Spleen (tissue), 11 donors: Measurements from ENCODE around the gene CAMTA2. TPM values are rescaled to one million over a fixed set of nuclear protein-coding genes. Genes with fewer than 3 reads are reported as not detected.

Source experiments
- DNase-seq: peaks from one replicate; pipeline ENCODE4 v3.0.0-alpha.2; 2020
- H3K27ac ChIP-seq, 8 donors: fragments of 200-600 bp; sonication (generic) in 7 of 8; 1 replicate in 4 of 8; 2 replicates in 4 of 8; pipeline versions ENCODE4 v1.5.0 to v1.8.0; 2016 to 2021; ENCODE audit warnings: inconsistent platforms in 4 of 8, mild to moderate bottlenecking in 4 of 8, moderate library complexity in 1 of 8
- H3K27me3 ChIP-seq, 7 donors: fragments of 200-600 bp; sonication (generic) in 6 of 7; replicated peaks in 1 of 7; 1 replicate in 4 of 7; 2 replicates in 3 of 7; pipeline versions ENCODE4 v1.5.0 to v1.8.0; 2016 to 2021; ENCODE audit warnings: inconsistent platforms in 3 of 7, mild to moderate bottlenecking in 1 of 7
- H3K36me3 ChIP-seq, 6 donors: fragments of 200-600 bp; sonication (generic) in 5 of 6; 1 replicate in 4 of 6; 2 replicates in 2 of 6; pipeline versions ENCODE4 v1.5.0 to v1.8.0; 2016 to 2021; ENCODE audit warnings: inconsistent platforms in 2 of 6
- H3K4me1 ChIP-seq, 6 donors: fragments of 200-600 bp; sonication (generic) in 5 of 6; 1 replicate in 3 of 6; 2 replicates in 3 of 6; pipeline versions ENCODE4 v1.5.0 to v1.8.0; 2016 to 2021; ENCODE audit warnings: inconsistent platforms in 3 of 6
- H3K4me3 ChIP-seq, 8 donors: fragments of 200-600 bp; sonication (generic) in 7 of 8; 1 replicate in 4 of 8; 2 replicates in 4 of 8; pipeline versions ENCODE4 v1.5.0 to v1.8.0; 2016 to 2021; ENCODE audit warnings: inconsistent platforms in 4 of 8, mild to moderate bottlenecking in 4 of 8, moderate library complexity in 2 of 8
- H3K9me3 ChIP-seq, 8 donors: fragments of 200-600 bp; sonication (generic) in 7 of 8; 1 replicate in 4 of 8; 2 replicates in 4 of 8; pipeline versions ENCODE4 v1.5.0 to v1.8.0; 2016 to 2021; ENCODE audit warnings: inconsistent platforms in 4 of 8
- CTCF ChIP-seq, 11 experiments: fragments of 200-600 bp in 7 of 11; fragments of 450-650 bp in 4 of 11; sonication (generic) in 4 of 11; IDR thresholded peaks in 8 of 11; conservative IDR thresholded peaks in 3 of 11; 1 replicate in 7 of 11; 2 replicates in 4 of 11; pipeline versions ENCODE4 v1.4.0 to v1.8.0; 2016 to 2021; ENCODE audit warnings: antibody characterized with exemption in 11 of 11, inconsistent platforms in 4 of 11, mild to moderate bottlenecking in 1 of 11
- POLR2A ChIP-seq, 3 donors: fragments of 450-650 bp; IDR thresholded peaks; one replicate each; pipeline ENCODE4 v1.5.1; 2017; ENCODE audit warnings: antibody characterized with exemption in 3 of 3, mild to moderate bottlenecking in 1 of 3
- POLR2AphosphoS5 ChIP-seq, 3 donors: sonication (generic); formaldehyde crosslinking; IDR thresholded peaks; one replicate each; pipeline ENCODE4 v1.5.1; 2017; ENCODE audit warnings: antibody characterized with exemption in 3 of 3
- WGBS, 5 donors: extraction: QIAGEN DNeasy Blood & Tissue Kit in 3 of 5; methylation state at CpG; one replicate each; pipeline versions ENCODE4 v1.1.5 to v1.1.7; 2013 to 2018; 5-methylcytosine and 5-hydroxymethylcytosine counted together
- intact Hi-C: fragments of 100-400 bp; cut with DNase I; formaldehyde crosslinking; loops from one replicate; pipeline ENCODE4 v1.15.0; 2023; ENCODE audit warnings: low total_unique reads
- polyA plus RNA-seq, 3 donors: library from polyadenylated mRNA; stranded (reverse); fragments of 200-250 nt; gene quantifications; one replicate each; pipeline ENCODE4 v1.2.1, GENCODE V29; 2013
- total RNA-seq, 7 donors: library from RNA; depleted of rRNA in 3 of 7; stranded (reverse); fragments of >200 nt in 3 of 7; fragmentation: NEBNext Ultra II Directional in 4 of 7; extraction: Animal tissue kit (Norgen Biotek cat#: 25700) in 4 of 7; gene quantifications; one replicate each; pipeline versions ENCODE4 v1.1.0 to v1.2.1, GENCODE V29; 2016 to 2021
- donor health status: healthy with polysubstance abuse.
- donor health status: DM: no; HTN: no; CAD: no; lungs with moderate emphysema.
- donor health status: DM: no; HTN: no; CAD: no.
- donor health status: Bipolar disorder and iron deficiency.
- donor health status: healthy.
- donor health status: DM: no; HTN: no; CAD: no.
- donor health status: DM: yes; HTN: yes; CAD: no.

The CAMTA2 gene
- total and polyA plus RNA-seq, 10 donors, result 21.3 to 79.8 (median 50.5) TPM

- WGBS, 5 donors, result 0 to 1% (median 1%) methylated on average over 23 to 29 of the region's 29 CpGs
- TF ChIP-seq POLR2AphosphoS5 (IDR thresholded peaks at IDR 0.05), result peak in 2 of 3 donors; percentile 67 to 81
- no peak for TF ChIP-seq POLR2A (IDR thresholded peaks at IDR 0.05)
- Histone ChIP-seq H3K4me1 (peaks cover 53 to 86% (median 73%) of the 10 kb centered on the region in 6 donors), H3K27me3 (no peaks in the 10 kb centered on the region), H3K9me3 (no peaks in the 10 kb centered on the region), H3K36me3 (peaks cover 0 to 71% (median 49%) of the 10 kb centered on the region in 6 donors), H3K27ac (peak overlapping the region; percentile 93 to 99 (median 97)), H3K4me3 (peak overlapping the region; percentile 57 to 95 (median 78))
- peak; percentile 91 for DNase-seq
- intact Hi-C loops, result loop anchor here (2.0 kb wide), 1 partner anchor 26 kb away; the partner anchor contains the start of gene SPAG7
Observed at GRCh38 chr17:4940555-4941318, 46.7 kb downstream of the CAMTA2 start.

- Histone ChIP-seq H3K36me3 (peaks cover 0 to 70% (median 41%) of the 10 kb centered on the region in 6 donors), H3K9me3 (no peaks in the 10 kb centered on the region), H3K27me3 (no peaks in the 10 kb centered on the region), H3K4me1 (peaks cover 45 to 80% (median 65%) of the 10 kb centered on the region in 6 donors), H3K4me3 (peak within 1 kb of the TSS; percentile 57 to 95 (median 78)), H3K27ac (peak within 1 kb of the TSS; percentile 93 to 99 (median 97))
- intact Hi-C loops, result loop anchor here (2.0 to 10.0 kb wide), 2 partner anchors 27 to 55 kb away; partner anchors contain the start of genes INCA1, KIF1C and SPAG7
- DNase-seq, result peak; percentile 98
- peak in 2 of 3 donors; percentile 32 to 58 for TF ChIP-seq POLR2A (IDR thresholded peaks at IDR 0.05)
- TF ChIP-seq POLR2AphosphoS5 (IDR thresholded peaks at IDR 0.05), result peak; percentile 87 to 92 (median 91)
- TF ChIP-seq CTCF (IDR thresholded peaks at IDR 0.05 in 8 of 11, conservative IDR thresholded peaks at IDR 0.05 in 3 of 11), result peak in 8 of 11 experiments; percentile 12 to 68 (median 40)
- WGBS, 5 donors, result 0% methylated on average over 55 to 72 of the region's 72 CpGs
Observed at GRCh38 chr17:4939796-4940554, 47.5 kb downstream of the CAMTA2 start, which contains the start of the genes RNF167 and SLC25A11. TSS of gene RNF167 (plus strand) at chr17:4940268. CDS start at chr17:4940910, 642 bp downstream. TSS of gene SLC25A11 (minus strand) at chr17:4940046. CDS start at chr17:4939910, 136 bp downstream.

- peaks cover 43 to 80% (median 63%) of the 10 kb centered on the region in 6 donors for H3K4me1 ChIP-seq
- H3K9me3 ChIP-seq, result no peaks in the 10 kb centered on the region
- 0 to 1% (median 0%) methylated on average over 16 of the region's 16 CpGs for WGBS, 5 donors
- peaks cover 0 to 65% (median 36%) of the 10 kb centered on the region in 6 donors for H3K36me3 ChIP-seq
- peak overlapping the region; percentile 57 to 95 (median 78) for H3K4me3 ChIP-seq
- TF ChIP-seq POLR2AphosphoS5 (IDR thresholded peaks at IDR 0.05) (no peak), POLR2A (IDR thresholded peaks at IDR 0.05) (no peak), CTCF (IDR thresholded peaks at IDR 0.05 in 8 of 11, conservative IDR thresholded peaks at IDR 0.05 in 3 of 11) (no peak)
- peak; percentile 92 for DNase-seq
- intact Hi-C loops, result loop anchor here (10.0 kb wide), 1 partner anchor 55 kb away; the partner anchor contains the start of genes INCA1 and KIF1C
- peak overlapping the region; percentile 93 to 99 (median 97) for H3K27ac ChIP-seq
- no peaks in the 10 kb centered on the region for H3K27me3 ChIP-seq
Observed at GRCh38 chr17:4939546-4939795, 48.0 kb downstream of the CAMTA2 start.

- Histone ChIP-seq H3K27ac (peak overlapping the region; percentile 93 to 99 (median 97)), H3K9me3 (no peaks in the 10 kb centered on the region), H3K27me3 (no peaks in the 10 kb centered on the region), H3K4me1 (peaks cover 43 to 80% (median 63%) of the 10 kb centered on the region in 6 donors), H3K36me3 (peaks cover 0 to 59% (median 34%) of the 10 kb centered on the region in 6 donors), H3K4me3 (peak overlapping the region; percentile 57 to 95 (median 78))
- DNase-seq, result peak; percentile 82
- WGBS, 5 donors, result 39 to 65% (median 63%) methylated on average over 9 to 19 of the region's 19 CpGs
- intact Hi-C loops, result loop anchor here (10.0 kb wide), 1 partner anchor 56 kb away; the partner anchor contains the start of genes INCA1 and KIF1C
- TF ChIP-seq CTCF (IDR thresholded peaks at IDR 0.05 in 8 of 11, conservative IDR thresholded peaks at IDR 0.05 in 3 of 11), result no peak
- TF ChIP-seq POLR2A (IDR thresholded peaks at IDR 0.05), result no peak
- no peak for TF ChIP-seq POLR2AphosphoS5 (IDR thresholded peaks at IDR 0.05)
Observed at GRCh38 chr17:4938688-4939545, 48.6 kb downstream of the CAMTA2 start.
